22Rv1 (cell line): ENCODE data around the gene ACD.
A peak's percentile ranks its signal among the peaks of the same experiment; 100 is the strongest.
"Not testable (repeated sequence)": the region's sequence is repeated elsewhere in the genome, so short reads cannot be mapped to it uniquely, and the experiment has no call there.

Experiments used
- H3K27ac ChIP-seq: fragments of 450-650 bp; 2 replicates; pipeline ENCODE4 v1.5.1; 2017
- CTCF ChIP-seq: fragments of 450-650 bp; IDR thresholded peaks from 2 replicates; pipeline ENCODE4 v1.5.1; 2017; ENCODE audit warnings: mild to moderate bottlenecking
- ZFX ChIP-seq: fragments of 450-650 bp; IDR thresholded peaks from 2 replicates; pipeline ENCODE4 v1.6.1; 2017; ENCODE audit warnings: antibody characterized with exemption, borderline replicate concordance

ACD gene

GRCh38 chr16:67702130-67702529, 42.1 kb upstream of the ACD start:
- no peak overlapping the region for H3K27ac ChIP-seq

GRCh38 chr16:67701420-67701819, 41.4 kb upstream of the ACD start:
- TF ChIP-seq CTCF (no peak), ZFX (no peak)
- no peak overlapping the region for H3K27ac ChIP-seq

More at GRCh38 chr16:67702130-67702529, 42.1 kb upstream of the ACD start:
- no peak for TF ChIP-seq ZFX
- TF ChIP-seq CTCF = no peak

GRCh38 chr16:67699265-67699664, 39.2 kb upstream of the ACD start:
- TF ChIP-seq CTCF = no peak
- no peak overlapping the region for H3K27ac ChIP-seq

- no peak for TF ChIP-seq ZFX
- no peak overlapping the region for H3K27ac ChIP-seq
These were observed 37.5 kb upstream of the ACD start for GRCh38 chr16:67697422-67698185.

GRCh38 chr16:67694611-67695010, 34.6 kb upstream of the ACD start:
- H3K27ac ChIP-seq = no peak overlapping the region
- no peak for TF ChIP-seq CTCF
- TF ChIP-seq ZFX = no peak

- not testable (repeated sequence) for H3K27ac ChIP-seq
These were observed 33.6 kb upstream of the ACD start for GRCh38 chr16:67693517-67694285.

- 0 out of 2 replicates have a peak overlapping the region, but pooled peaks have one; percentile 26 for H3K27ac ChIP-seq
- TF ChIP-seq ZFX = no peak
- TF ChIP-seq CTCF = no peak
These were observed 25.5 kb upstream of the ACD start for GRCh38 chr16:67685388-67686112.

GRCh38 chr16:67683767-67684166, 23.7 kb upstream of the ACD start:
- no peak for TF ChIP-seq CTCF
- TF ChIP-seq ZFX = no peak
- H3K27ac ChIP-seq = no peak overlapping the region
